SK-N-SH treated with all-trans-retinoic acid at 6 μM for 48 hours (cell line): ENCODE data around the gene SHISA4.
A peak's percentile ranks its signal among the peaks of the same experiment; 100 is the strongest.

Experiments
- ATAC-seq: fragments of 200-7000 bp; cut with Tn5 transposase; 3 replicates; pipeline ENCODE4 v1.9.1; 2020; ENCODE audit warnings: mild to moderate bottlenecking, moderate library complexity
- ARNTL ChIP-seq: fragments of 450-650 bp; formaldehyde crosslinking; IDR thresholded peaks from 2 replicates; pipeline ENCODE4 v1.5.0; 2020; ENCODE audit warnings: low read depth, mild to moderate bottlenecking, moderate library complexity, borderline replicate concordance
- BACH2 ChIP-seq: fragments of 250-450 bp; sonication (Bioruptor Pico); IDR thresholded peaks from 2 replicates; pipeline ENCODE4 v1.9.0; 2021; ENCODE audit warnings: mild to moderate bottlenecking, borderline replicate concordance
- CREB5 ChIP-seq: fragments of 250-450 bp; sonication (Bioruptor Pico); IDR thresholded peaks from 2 replicates; pipeline ENCODE4 v1.5.1; 2020; ENCODE audit warnings: low read depth, mild to moderate bottlenecking, moderate library complexity
- CSDC2 ChIP-seq: fragments of 250-450 bp; sonication (Bioruptor Pico); IDR thresholded peaks from 2 replicates; pipeline ENCODE4 v1.5.0; 2020; ENCODE audit warnings: mild to moderate bottlenecking, moderate library complexity
- CSRNP3 ChIP-seq: fragments of 250-450 bp; sonication (Bioruptor Pico); IDR thresholded peaks from 2 replicates; pipeline ENCODE4 v1.5.1; 2021; ENCODE audit warnings: mild to moderate bottlenecking, moderate library complexity
- GLIS3 ChIP-seq: fragments of 250-450 bp; sonication (Bioruptor Pico); IDR thresholded peaks from 2 replicates; pipeline ENCODE4 v1.5.0; 2020; ENCODE audit warnings: mild to moderate bottlenecking, moderate library complexity
- ISL1 ChIP-seq: fragments of 250-450 bp; sonication (Bioruptor Pico); IDR thresholded peaks from 2 replicates; pipeline ENCODE4 v2.1.2; 2022; ENCODE audit warnings: mild to moderate bottlenecking, moderate library complexity
- OSR1 ChIP-seq: fragments of 250-450 bp; sonication (Bioruptor Pico); IDR thresholded peaks from 2 replicates; pipeline ENCODE4 v1.8.0; 2022; ENCODE audit warnings: moderate library complexity, mild to moderate bottlenecking, inconsistent platforms
- POU6F1 ChIP-seq: fragments of 250-450 bp; sonication (Bioruptor Pico); IDR thresholded peaks from 2 replicates; pipeline ENCODE4 v1.8.0; 2021; ENCODE audit warnings: low read depth, mild to moderate bottlenecking, moderate library complexity, borderline replicate concordance
- PPARA ChIP-seq: fragments of 250-450 bp; sonication (Bioruptor Pico); IDR thresholded peaks from 2 replicates; pipeline ENCODE4 v1.5.0; 2020; ENCODE audit warnings: mild to moderate bottlenecking, borderline replicate concordance
- SNAI2 ChIP-seq: fragments of 250-450 bp; sonication (Bioruptor Pico); IDR thresholded peaks from 2 replicates; pipeline ENCODE4 v1.5.0; 2020; ENCODE audit warnings: mild to moderate bottlenecking, moderate library complexity
- TCF4 ChIP-seq: fragments of 250-450 bp; sonication (Bioruptor Pico); IDR thresholded peaks from 2 replicates; pipeline ENCODE4 v1.8.0; 2021; ENCODE audit warnings: mild to moderate bottlenecking, moderate library complexity, borderline replicate concordance
- TOX ChIP-seq: fragments of 250-450 bp; sonication (Bioruptor Pico); IDR thresholded peaks from 2 replicates; pipeline ENCODE4 v1.8.0; 2021; ENCODE audit warnings: mild to moderate bottlenecking, moderate library complexity, borderline replicate concordance
- TSHZ2 ChIP-seq: fragments of 250-450 bp; sonication (Bioruptor Pico); IDR thresholded peaks from 2 replicates; pipeline ENCODE4 v1.5.0; 2020; ENCODE audit warnings: mild to moderate bottlenecking, moderate library complexity
- ZC3H10 ChIP-seq: fragments of 250-450 bp; sonication (Bioruptor Pico); IDR thresholded peaks from 2 replicates; pipeline ENCODE4 v1.5.1; 2021; ENCODE audit warnings: mild to moderate bottlenecking, moderate library complexity
- ZFP3 ChIP-seq: fragments of 250-450 bp; sonication (Bioruptor Pico); IDR thresholded peaks from 2 replicates; pipeline ENCODE4 v1.5.0; 2020; ENCODE audit warnings: mild to moderate bottlenecking, moderate library complexity
- ZFP30 ChIP-seq: fragments of 450-650 bp; formaldehyde crosslinking; IDR thresholded peaks from 2 replicates; pipeline ENCODE4 v1.5.0; 2022; ENCODE audit warnings: mild to moderate bottlenecking, moderate library complexity
- ZNF565 ChIP-seq: fragments of 450-650 bp; formaldehyde crosslinking; conservative IDR thresholded peaks from 2 replicates; pipeline ENCODE4 v1.5.0; 2020; ENCODE audit warnings: low read depth, mild to moderate bottlenecking, moderate library complexity
- ZNF70 ChIP-seq: fragments of 450-650 bp; formaldehyde crosslinking; IDR thresholded peaks from 2 replicates; pipeline ENCODE4 v1.5.0; 2020; ENCODE audit warnings: mild to moderate bottlenecking, moderate library complexity

SHISA4 gene

GRCh38 chr1:201842472-201843027 is 46.1 kb upstream of the SHISA4 start:
- TF ChIP-seq PPARA (CRISPR knock-in tag): no peak
- TF ChIP-seq OSR1 (CRISPR knock-in tag): no peak
- no peak for TF ChIP-seq TSHZ2 (CRISPR knock-in tag)
- TF ChIP-seq POU6F1 (CRISPR knock-in tag): no peak
- TF ChIP-seq CSRNP3: no peak
- no peak for TF ChIP-seq ISL1 (CRISPR knock-in tag)
- TF ChIP-seq GLIS3: no peak
- TF ChIP-seq, all 23 proteins: peak for 0
- no peak for ATAC-seq

- ATAC-seq: peak; percentile 75
- TF ChIP-seq ZNF565 (CRISPR knock-in tag) (no peak), ISL1 (CRISPR knock-in tag) (no peak), ZNF70 (CRISPR knock-in tag) (no peak), ZFP30 (no peak), CSRNP3 (no peak), GLIS3 (no peak), POU6F1 (CRISPR knock-in tag) (no peak), TCF4 (CRISPR knock-in tag) (no peak), PPARA (CRISPR knock-in tag) (no peak), ARNTL (no peak), ZFP3 (CRISPR knock-in tag) (no peak), TSHZ2 (CRISPR knock-in tag) (no peak), CSDC2 (no peak), ZC3H10 (CRISPR knock-in tag) (no peak), SNAI2 (CRISPR knock-in tag) (no peak), CREB5 (CRISPR knock-in tag) (no peak), BACH2 (CRISPR knock-in tag) (no peak), OSR1 (CRISPR knock-in tag) (no peak), TOX (CRISPR knock-in tag) (no peak)
Observed at GRCh38 chr1:201845331-201846083, 43.2 kb upstream of the SHISA4 start.
